ENCODE results near the gene PTH1R. TPM values are rescaled to one million over a fixed set of nuclear protein-coding genes. Genes with fewer than 3 reads are reported as not detected.
A peak's percentile ranks its signal among the peaks of the same experiment; 100 is the strongest.

Gene PTH1R
- total RNA-seq, 1 experiment from 2014 or later: not detected

DNA sequence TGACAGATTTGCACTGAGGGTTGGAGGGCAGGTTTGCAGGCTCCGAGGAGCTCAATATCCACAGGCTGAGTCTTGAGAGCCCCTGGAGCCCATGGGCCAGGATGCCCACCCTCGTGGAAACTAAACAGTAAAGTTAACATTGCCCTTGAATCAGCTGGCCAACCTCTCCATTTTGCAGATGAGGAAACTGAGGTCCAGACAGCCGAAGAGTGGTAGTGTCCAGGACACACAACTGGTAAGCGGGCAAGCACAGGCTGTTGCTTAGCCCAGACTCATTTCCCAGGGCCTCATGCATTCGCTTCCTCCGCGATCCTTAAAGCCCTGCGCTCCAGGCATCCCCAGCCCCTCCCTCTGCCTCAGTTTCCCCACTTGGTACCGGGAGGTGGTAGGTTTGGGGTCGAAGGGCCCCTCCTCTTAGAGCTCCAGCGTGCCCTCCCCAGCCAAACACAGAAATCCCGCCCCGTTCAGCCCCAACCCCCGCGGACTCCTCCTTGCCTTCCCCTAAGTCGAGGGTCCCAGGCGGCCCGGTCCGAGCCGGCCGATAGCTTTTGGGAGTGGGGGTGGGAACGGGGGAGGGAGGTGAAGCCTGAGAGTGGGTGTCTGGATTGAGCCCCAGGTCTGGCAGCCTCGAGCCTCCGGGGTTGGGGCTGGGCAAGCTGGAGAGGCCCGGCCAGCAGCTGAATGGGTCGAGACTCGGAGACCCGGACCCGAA is 3.5 kb downstream of the PTH1R start:
- no peaks in the 10 kb centered on the region for H3K4me1 ChIP-seq (ENCODE audit: control insufficient read depth, insufficient read depth, low read length)
- no TSS peak for BruUV-seq (replicated peaks)
- H3K9me3 ChIP-seq (ENCODE audit: control insufficient read depth, insufficient read depth, low read depth, low read length): no peaks in the 10 kb centered on the region
- H3K36me3 ChIP-seq (ENCODE audit: control insufficient read depth, insufficient read depth, low read length): no peaks in the 10 kb centered on the region
- intact Hi-C loops (cut with micrococcal nuclease; ENCODE audit: unreplicated experiment) (no loop called here), in situ Hi-C loops (cut with HindIII; ENCODE audit: low pct_unique_long_range_greater_than_20kb, low sequenced_read_pairs) (no loop called here)
- no peak for TF ChIP-seq SIN3A (IDR thresholded peaks at IDR 0.05; ENCODE audit: borderline replicate concordance, insufficient read depth, low read depth, low read length)
- TF ChIP-seq POLR2AphosphoS5 (IDR thresholded peaks at IDR 0.05; ENCODE audit: low read depth, low read length): no peak
- TF ChIP-seq, protein P1, sequence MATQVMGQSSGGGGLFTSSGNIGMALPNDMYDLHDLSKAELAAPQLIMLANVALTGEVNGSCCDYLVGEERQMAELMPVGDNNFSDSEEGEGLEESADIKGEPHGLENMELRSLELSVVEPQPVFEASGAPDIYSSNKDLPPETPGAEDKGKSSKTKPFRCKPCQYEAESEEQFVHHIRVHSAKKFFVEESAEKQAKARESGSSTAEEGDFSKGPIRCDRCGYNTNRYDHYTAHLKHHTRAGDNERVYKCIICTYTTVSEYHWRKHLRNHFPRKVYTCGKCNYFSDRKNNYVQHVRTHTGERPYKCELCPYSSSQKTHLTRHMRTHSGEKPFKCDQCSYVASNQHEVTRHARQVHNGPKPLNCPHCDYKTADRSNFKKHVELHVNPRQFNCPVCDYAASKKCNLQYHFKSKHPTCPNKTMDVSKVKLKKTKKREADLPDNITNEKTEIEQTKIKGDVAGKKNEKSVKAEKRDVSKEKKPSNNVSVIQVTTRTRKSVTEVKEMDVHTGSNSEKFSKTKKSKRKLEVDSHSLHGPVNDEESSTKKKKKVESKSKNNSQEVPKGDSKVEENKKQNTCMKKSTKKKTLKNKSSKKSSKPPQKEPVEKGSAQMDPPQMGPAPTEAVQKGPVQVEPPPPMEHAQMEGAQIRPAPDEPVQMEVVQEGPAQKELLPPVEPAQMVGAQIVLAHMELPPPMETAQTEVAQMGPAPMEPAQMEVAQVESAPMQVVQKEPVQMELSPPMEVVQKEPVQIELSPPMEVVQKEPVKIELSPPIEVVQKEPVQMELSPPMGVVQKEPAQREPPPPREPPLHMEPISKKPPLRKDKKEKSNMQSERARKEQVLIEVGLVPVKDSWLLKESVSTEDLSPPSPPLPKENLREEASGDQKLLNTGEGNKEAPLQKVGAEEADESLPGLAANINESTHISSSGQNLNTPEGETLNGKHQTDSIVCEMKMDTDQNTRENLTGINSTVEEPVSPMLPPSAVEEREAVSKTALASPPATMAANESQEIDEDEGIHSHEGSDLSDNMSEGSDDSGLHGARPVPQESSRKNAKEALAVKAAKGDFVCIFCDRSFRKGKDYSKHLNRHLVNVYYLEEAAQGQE (IDR thresholded peaks at IDR 0.05; ENCODE audit: insufficient read depth in 1 of 2, low read depth in 2 of 2, low read length in 1 of 2): no peak
- TF ChIP-seq, protein P2, sequence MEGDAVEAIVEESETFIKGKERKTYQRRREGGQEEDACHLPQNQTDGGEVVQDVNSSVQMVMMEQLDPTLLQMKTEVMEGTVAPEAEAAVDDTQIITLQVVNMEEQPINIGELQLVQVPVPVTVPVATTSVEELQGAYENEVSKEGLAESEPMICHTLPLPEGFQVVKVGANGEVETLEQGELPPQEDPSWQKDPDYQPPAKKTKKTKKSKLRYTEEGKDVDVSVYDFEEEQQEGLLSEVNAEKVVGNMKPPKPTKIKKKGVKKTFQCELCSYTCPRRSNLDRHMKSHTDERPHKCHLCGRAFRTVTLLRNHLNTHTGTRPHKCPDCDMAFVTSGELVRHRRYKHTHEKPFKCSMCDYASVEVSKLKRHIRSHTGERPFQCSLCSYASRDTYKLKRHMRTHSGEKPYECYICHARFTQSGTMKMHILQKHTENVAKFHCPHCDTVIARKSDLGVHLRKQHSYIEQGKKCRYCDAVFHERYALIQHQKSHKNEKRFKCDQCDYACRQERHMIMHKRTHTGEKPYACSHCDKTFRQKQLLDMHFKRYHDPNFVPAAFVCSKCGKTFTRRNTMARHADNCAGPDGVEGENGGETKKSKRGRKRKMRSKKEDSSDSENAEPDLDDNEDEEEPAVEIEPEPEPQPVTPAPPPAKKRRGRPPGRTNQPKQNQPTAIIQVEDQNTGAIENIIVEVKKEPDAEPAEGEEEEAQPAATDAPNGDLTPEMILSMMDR (IDR thresholded peaks at IDR 0.05): no peak
- TF ChIP-seq TCF7L2 (IDR thresholded peaks at IDR 0.05; ENCODE audit: low read depth, low read length): no peak
- CTCF ChIA-PET: interaction anchor here (0.6 kb wide), 1 partner anchor 33 kb away, joined by 4 read pairs; no protein-coding TSS in a partner anchor
- H3K27me3 ChIP-seq (ENCODE audit: control insufficient read depth, insufficient read depth, low read length): no peaks in the 10 kb centered on the region
- H3K27ac ChIP-seq (ENCODE audit: low read length): no peak overlapping the region
- H3K4me3 ChIP-seq (ENCODE audit: low read depth in 2 of 2, low read length in 2 of 2): no peak overlapping the region
- no peak for ATAC-seq
- DNase-seq (ENCODE audit: low read depth, low spot score): no peak
- POLR2A ChIA-PET: no interaction called here

DNA sequence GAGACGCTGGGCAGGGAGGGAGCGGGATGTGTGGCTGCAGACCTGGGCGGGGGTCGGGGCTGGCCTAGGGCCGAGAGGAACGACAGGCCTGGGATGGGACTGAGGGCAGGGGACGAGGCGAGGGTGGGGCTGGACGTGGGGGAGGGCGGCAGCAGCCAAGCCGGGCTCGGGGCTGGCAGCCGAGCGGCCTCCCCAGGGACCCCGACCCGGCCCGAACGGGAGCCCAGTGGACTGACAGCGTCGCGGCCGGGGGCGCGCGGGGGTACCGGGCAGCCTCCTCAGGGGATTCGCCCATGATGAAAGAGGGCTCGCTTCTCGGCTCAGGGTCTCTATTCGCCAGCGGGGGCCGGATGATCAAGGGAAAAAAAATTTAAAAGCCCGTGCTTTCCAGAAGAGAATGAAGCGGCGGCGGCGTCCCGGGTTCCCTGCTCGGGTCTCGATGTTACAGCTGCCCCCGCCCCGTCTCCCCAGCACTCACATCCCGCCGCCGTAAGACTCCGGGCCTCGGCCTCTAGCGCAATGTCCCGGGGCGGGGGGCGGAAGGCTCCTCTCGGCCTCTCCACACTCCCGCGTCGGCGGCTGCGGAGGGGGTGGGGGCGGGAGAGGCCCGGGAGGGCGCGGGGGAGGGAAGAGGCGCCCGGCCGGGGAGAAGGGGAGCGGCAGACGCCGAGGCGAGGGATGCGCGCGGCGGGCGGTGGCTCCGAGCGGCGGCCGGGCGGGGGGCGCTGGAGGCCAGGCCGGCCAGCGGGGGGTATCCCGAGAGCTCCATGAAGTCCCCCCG is 4.3 kb downstream of the PTH1R start:
- Histone ChIP-seq H3K4me3 (ENCODE audit: low read depth in 2 of 2, low read length in 2 of 2) (peak overlapping the region; percentile 33 to 47; a peak in 3 of 4 replicates), H3K4me1 (ENCODE audit: control insufficient read depth, insufficient read depth, low read length) (no peaks in the 10 kb centered on the region), H3K27ac (ENCODE audit: low read length) (no peak overlapping the region), H3K9me3 (ENCODE audit: control insufficient read depth, insufficient read depth, low read depth, low read length) (no peaks in the 10 kb centered on the region), H3K36me3 (ENCODE audit: control insufficient read depth, insufficient read depth, low read length) (no peaks in the 10 kb centered on the region), H3K27me3 (ENCODE audit: control insufficient read depth, insufficient read depth, low read length) (no peaks in the 10 kb centered on the region)
- peak; percentile 44 for ATAC-seq
- POLR2A ChIA-PET: no interaction called here
- no peak for DNase-seq (ENCODE audit: low read depth, low spot score)
- CTCF ChIA-PET: no interaction called here
- in situ Hi-C loops (cut with HindIII; ENCODE audit: low pct_unique_long_range_greater_than_20kb, low sequenced_read_pairs) (no loop called here), intact Hi-C loops (cut with micrococcal nuclease; ENCODE audit: unreplicated experiment) (no loop called here)
- BruUV-seq (replicated peaks): no TSS peak
- TF ChIP-seq, protein P2 (IDR thresholded peaks at IDR 0.05): no peak

Measured in Panc1 (cell line).